HG02970 (cell line): ENCODE data around the gene PPP1R7.

Source experiments
- ATAC-seq: cut with Tn5 transposase; IDR thresholded peaks from one replicate; pipeline ENCODE4 v1.9.1; 2021; ENCODE audit warnings: mild to moderate bottlenecking, moderate library complexity, moderate number of reproducible peaks; ENCODE audit not compliant: unreplicated experiment, low FRiP score

Gene PPP1R7

DNA sequence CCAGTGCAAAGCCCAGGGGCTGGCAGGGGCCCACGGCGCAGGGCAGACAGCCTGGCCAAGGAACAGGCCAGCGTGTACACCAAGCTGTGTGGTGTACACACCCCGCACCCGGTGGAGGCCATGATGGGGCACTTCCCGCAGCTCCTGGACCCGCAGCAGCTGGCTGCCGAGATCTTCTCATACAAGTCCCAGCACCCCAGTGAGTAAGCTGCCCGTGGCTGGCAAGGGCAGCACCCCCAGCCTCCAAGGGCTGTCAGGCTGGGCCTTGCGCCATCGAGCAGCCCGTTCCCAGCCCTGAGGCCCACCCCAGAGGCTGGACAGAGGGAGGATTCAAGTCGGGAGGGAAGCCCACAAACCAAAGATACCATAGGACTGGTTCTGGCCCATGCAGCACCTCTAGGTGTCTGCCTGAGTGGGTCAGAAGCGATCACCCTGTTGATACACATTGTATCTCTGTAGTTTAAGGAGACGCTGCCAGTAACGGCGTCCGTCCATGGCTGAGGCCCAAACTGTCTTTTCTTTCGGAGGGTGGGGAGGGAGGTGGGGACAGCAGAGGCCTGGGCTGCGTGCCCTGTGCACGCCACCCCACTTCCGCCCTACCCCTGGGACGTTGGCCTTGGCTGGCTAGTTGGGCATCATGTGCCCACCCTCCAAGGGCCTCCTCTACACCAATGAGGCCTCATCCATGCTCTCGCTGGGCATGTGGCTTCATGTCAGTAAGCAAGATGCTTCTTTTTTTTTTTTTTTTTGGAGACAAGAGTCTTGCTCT is 31.3 kb upstream of the PPP1R7 start:
- no peak for ATAC-seq

DNA sequence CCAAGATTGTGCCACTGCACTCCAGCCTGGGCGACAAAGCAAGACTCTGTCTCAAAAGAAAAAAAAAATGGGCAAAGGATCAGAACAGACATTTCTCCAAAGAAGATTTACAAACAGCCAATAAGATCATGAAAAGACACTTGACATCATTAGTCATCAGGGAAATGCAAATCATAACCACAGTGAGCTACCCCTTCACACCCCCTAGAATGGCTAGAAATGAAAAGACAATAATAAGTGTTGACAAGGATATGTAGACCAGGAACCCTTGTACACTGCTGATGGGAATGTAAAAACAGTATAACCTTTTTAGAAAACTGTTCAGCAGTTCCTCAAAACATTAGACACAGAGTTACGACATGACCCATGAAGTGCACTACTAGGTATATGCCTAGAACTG is 29.8 kb upstream of the PPP1R7 start:
- ATAC-seq, result no peak

DNA sequence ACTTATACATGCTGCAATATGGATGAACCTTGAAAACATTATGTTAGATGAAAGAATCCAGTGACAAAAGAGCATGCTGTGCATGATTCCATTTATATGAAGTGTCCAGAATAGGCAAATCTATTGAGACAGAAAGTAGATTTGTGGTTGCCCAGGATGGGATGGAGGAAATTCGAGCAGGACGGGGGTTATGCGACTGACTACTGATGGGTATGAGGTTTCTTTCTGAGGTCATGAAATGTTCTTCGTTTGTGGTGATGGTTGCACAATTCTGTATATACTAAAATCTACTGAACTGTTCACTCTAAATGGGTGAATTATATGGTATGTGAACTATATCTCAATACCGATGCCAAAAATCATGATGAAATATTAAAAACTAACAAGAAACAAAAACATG is 29.3 kb upstream of the PPP1R7 start:
- ATAC-seq, result no peak

DNA sequence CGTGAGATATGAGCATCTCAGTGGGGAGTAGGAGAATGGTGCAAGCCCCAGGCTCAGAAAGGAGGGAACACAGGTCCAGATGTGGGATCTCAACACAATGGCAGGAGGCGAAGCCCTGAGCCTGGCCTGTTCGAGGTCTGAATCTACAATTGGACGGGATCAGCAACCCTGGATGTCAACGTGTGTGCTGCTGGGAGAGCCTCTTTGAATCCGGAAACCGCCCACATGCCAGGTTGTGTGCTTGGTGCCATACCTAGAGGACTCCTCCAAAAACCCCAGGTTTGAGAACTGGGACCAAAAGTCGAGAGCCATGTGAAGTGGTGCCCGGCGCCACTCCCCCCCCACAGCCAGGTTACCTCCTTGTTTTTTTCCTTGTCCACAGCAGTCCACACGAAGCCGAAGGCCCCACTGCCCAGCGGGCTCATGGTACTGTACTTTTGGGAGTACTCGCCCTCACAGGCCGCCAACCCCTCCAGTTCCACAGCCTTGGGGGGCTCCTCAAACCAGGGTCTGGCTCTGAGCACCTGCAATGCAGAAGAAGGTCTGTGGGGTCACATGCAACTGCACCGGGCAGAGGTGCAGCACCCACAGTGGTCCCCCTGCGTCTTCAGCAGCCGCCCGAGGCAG is 27.8 kb upstream of the PPP1R7 start:
- no peak for ATAC-seq

DNA sequence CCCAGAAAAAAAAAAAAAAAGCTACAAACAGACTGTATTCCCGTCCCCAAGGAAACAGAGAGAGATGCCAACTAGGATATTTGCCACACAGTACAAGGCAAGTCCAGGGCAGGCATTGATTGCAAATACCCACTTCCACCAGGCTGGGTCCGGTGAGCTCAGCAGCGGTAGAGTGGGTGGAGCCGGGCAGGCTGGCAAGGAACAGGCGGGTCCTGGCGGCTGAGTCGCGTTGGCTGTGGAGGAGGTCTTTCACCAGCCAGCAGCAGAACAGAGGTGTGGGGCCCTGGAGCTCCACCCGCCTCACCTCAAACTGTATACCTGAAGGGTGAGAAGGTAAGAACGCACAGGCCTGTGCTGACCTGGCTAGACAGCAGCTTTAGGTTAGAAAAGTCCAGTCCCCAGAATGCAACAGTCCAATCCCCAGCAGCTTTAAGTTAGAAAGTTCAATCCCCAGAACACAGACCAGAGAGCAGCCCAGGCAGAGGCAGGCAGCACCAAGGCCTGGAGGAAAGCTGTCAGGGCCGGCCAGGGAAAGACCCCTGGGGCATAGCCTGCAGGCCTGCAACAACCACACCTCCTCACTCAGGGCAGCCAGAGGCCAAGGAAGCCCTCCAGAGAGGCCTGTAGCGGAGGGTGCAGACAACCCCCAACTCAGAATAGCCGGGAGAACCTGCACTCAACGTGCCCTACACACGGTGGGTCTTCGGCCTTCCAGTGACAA is 26.3 kb upstream of the PPP1R7 start:
- no peak for ATAC-seq

DNA sequence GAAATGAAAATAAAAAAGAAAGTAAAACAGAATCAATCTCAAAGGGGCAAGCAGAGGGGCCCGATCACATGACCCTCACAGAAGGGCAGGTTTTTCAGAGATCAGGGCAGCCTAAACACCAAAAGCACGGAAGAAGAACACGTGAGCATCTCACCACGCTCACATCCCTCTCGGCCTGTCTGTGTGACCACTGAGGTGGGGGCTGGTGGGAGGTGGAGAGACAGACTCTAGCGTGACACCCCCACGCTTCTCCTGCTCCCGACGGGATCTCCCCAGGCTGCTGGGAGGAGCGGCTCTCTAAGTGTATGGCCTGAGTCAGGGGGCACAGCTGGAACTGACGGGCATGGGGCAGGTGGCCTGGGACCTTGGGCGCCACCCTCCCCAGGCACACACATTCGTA is 24.6 kb upstream of the PPP1R7 start:
- ATAC-seq, result no peak

DNA sequence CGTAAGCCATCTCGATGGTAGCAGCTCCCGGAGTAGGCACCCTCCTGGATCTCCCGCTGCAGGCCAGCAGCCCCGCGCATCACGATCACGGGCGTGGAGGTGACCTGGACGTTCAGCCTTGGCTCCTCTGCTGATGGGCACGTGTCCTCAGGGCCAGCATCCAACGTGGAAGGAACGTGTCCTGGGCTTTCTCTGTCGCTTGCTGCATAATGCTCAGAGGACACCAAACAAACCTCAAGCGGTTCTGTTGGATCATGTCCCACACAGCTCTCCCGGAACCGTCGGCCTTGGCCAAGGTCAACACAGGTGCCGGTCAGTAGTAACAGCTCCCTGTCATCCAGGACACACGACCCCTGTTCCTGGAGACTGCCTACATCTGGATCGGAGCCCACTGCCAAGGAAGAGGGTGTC is 24.1 kb upstream of the PPP1R7 start:
- ATAC-seq, result no peak

DNA sequence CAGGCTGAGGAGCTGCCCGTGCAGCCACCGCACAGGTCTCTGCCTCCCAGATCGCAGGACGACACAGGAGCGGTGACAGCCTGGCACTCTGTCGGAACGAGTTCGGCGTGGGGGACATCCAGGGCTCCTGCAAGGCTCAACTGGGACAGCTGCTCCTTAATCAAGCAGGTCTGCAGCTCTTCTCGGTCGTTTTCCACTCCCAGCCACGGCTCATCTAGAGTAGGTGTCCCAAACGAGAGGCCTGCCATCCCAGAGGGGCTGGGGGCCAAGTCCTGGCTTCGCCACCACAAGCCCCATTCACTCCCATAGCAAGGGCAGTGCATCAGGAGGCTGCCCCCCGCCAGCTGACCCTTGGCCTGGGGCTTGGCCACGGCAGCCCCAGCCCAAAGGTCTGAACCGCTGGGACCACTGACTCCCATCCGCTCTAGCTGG is 23.5 kb upstream of the PPP1R7 start:
- ATAC-seq, result no peak

DNA sequence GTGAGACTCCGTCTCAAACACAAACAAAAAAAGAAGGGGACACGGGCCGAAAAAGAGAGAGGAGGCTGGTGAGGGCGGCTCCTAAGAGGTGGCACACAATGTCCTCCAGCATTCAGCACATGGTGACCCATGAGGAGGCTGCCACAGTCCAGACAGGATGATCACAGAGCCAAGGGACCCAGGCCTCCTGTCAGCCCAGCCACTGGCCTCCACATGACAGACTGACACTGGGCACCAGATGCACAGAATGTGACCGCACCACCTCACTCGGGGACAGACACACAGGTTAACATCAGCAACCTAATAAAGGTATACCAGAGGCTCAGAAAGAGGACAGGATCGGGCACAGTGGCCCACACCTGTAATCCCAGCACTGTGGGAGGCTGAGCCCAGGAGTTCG is 22.0 kb upstream of the PPP1R7 start:
- no peak for ATAC-seq

DNA sequence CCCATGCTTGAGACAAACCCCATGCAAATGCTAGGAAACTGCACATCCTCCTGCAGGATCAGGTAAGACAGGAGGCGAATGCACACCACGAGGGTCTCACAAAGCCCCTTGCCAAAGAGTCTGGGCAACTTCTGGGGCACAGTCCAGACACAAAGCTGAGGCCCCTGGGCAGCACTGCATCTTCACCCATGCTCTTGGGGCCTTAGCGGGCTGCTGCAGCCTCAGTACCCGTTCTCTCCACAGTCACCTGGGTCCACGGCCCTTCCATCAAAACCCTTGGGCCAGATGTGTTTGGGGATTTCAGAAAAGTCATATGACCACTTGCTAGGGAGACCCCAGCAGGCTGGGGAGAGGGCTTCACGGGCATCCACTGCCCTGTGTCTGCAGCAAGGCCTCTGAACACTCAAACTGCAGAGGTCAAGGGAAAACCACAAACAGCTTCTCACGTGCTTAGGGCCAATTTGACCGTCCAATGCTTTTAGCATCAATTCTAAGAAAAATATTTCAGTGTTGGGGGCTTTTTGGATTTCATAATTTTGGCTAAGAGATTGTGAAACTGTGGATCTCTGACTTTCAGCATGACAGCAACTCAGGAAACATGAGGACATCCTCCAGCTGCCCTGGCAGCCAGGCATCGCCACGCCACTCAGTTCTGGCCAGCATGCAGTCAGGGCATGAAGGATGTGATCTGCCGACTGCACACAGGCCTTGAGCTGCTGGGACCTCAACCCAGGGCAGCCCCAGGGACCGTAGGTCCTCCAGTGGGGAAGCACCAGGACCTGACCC is 21.0 kb upstream of the PPP1R7 start:
- ATAC-seq, result no peak

DNA sequence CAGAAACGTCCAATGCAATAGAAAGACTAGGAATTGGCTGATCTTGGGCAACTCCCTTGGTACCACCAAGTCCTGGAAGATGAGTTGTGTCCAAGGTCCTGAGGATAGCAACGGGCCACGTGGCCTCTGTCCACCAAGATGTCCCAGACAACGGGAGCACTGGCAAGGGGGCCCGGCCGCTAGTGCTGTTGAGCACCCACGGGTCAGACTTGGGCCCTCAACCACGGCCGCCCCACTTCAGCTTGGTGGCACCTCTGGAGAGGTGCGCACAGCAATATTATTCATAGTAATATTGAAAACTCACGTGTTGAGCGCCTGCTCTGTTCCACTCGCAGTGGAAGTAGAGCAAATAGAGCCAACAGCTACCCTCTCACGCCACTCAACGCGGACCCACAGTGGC is 20.0 kb upstream of the PPP1R7 start:
- no peak for ATAC-seq

DNA sequence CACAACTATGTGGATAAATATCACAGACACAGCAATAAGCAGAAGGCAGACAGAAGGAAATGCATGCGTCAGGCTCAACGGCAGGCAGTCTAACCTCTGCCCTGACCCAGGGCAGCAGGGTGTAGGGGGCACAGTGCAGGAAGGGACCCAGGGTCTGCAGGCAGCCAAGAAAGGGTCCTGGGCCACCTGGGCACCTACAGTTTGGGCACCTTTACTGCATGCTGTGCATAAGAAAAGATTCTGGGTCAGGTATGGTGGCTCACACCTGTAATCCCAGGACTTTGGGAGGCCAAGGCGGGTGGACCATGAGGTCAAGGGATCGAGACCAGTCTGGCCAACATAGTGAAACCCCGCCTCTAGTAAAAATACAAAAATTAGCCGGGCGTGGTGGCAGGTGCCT is 18.7 kb upstream of the PPP1R7 start:
- ATAC-seq, result no peak

DNA sequence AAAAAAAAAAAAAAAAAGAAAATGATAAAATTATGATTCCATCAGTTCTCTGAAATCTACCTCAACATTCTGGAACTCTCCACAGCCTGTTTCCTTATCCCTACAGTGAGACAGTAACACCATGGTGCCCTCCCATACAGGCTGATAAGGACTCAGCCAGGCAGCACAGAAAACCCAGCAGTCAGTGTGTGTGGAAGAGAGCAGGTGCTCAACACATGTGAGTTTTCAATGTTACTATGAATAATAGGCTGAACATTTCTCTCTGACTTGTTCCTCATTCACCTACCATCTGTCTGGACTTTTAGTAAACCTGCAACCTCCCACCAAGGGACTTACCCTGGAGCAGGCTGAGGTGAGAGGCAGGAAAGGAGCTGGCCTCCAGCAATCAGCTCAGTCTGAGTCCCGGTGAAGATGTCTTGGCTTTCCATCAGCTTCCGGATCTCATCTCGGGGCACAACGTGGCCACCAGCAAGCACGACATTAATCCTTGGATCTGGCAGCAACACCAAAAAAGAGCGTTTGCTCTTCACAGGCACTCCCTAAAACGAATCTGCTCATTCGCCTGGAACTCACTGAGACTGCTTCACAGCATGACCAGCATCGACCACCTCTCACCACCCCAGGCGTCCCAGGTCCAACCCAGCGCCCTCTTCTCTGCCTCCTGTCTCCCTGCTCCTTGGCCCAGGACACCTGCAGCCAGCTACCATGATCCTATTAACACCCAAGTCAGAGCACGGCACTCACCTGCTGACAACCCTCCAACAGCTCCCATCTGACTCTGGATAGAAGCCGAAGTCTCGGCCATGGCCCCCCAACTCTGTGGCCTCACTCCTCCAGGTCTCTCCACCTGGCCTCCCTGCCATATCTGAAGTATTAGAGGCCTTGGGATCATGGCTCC is 17.5 kb upstream of the PPP1R7 start:
- no peak for ATAC-seq

DNA sequence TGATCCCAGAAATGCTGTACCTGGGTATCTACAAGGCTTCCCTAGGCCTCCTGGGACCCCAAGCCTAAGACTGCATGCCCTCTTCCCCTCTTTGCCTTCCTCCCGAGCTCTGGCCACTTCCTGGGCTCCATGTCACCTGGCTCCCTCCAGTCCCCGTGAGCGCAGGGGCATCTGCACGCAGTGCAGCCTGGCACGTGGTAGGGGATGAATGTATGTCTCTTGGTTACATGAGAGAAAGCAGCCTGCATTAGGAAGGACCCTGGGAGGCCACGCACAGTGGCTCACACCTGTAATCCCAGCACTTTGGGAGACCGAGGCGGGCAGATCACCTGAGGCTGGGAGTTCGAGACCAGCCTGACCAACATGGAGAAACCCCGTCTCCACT is 16.8 kb upstream of the PPP1R7 start:
- ATAC-seq, result no peak

DNA sequence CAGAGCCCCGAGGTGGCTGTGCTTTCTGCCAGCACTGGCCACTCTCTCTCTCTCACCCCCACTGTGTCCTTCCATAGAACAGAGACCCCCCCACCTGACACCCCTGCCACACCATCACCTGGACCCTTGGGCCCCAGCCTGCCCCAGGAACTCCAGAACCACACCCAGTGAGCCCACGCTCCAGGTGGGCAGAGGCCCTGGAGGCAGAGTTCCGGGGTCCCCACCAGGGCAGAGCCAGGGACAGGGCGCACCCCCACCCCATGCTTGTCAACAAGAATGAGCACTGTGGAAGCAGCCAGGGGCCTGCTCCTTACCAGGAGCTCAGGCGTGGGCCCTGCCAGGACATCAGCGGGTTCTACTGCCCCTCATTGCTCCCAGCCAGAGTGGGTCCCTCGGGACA is 15.6 kb upstream of the PPP1R7 start:
- no peak for ATAC-seq

DNA sequence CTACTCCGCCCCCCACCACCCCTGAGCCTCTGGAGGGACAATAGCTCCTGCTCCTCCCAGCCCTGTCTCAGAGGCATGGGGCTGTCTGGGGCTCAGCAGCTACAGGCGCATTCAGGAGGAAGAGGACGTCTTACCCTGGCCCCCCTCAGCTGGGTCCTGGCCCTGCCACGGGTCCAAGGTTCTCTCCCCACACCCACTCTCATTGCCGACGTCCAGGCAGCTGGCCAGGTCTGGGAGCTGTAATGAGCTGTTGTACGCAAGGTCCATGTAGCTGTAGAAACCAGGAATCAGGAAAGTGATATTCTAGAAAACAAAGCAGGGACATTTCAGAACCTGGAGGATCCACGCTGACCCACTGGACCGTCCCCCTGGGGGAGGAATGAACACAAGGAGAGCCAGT is 14.5 kb upstream of the PPP1R7 start:
- no peak for ATAC-seq

DNA sequence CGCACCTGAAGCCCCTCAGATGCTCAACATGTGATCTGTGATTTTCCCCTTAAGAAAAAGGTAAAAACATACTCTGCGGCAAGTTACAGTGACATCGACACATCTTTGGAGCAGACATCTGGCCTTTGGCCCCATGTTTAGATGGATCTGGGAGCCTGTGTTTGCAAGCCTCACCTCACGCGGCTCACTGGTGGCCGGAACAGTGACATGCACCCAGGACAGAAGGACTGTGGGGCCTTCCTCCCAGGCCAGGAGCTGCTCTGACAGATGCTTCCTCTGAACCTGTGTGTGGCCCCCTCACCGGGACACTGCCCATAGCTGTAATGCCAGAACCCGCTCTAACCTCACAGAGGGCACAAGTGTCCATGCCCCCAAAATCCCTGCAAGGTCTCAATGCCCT is 14.1 kb upstream of the PPP1R7 start:
- no peak for ATAC-seq

DNA sequence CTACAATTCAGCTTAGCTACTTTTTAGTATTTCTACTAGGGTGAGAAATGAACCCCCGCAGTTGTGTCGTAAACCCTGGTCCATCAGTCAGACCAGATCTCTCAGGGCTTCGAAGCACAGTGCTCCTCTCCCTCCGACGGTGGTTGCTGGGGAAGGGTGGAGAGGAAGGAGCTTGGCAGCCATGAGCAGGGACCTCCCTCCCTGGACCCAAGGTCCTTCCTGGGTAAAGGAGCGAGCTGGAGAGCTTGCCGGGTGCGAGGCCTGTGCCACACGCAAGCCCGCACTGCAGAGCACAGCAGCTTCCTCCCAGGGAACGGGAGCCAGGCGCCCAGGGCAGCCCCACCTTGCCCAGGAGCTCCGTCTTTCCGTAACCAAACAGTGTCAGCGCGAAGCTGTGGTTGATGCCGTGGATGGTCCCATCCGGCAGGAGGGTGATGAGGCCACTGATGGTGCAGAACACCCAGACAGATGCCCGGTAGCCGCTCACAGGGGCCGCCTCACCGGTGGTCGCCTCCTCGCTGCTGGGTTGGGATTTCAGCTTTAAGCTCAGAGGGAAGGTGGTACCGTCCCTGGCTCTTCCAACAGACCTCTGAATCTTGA is 13.5 kb upstream of the PPP1R7 start:
- no peak for ATAC-seq
